Measurements from ENCODE around the gene MCRIP2. TPM values are rescaled to one million over a fixed set of nuclear protein-coding genes. Genes with fewer than 3 reads are reported as not detected.

The MCRIP2 gene
- total and polyA plus RNA-seq, 2 experiments from 2014 or later = 64.3 to 67.7 TPM

- peak overlapping the region; percentile 95; the same call in 1 of the 2 replicates for H3K4me3 ChIP-seq
- ATAC-seq (no peak), DNase-seq (ENCODE audit: low spot score) (no peak)
- Mint-ChIP-seq H3K9me3 (peaks cover 4% of the 10 kb centered on the region; the same call in 2 of the 3 replicates), H3K4me3 (peak overlapping the region; percentile 89), H3K27me3 (ENCODE audit: insufficient read depth, low read depth, poor library complexity) (peaks cover 18% of the 10 kb centered on the region), H3K27ac (no peak overlapping the region), H3K36me3 (ENCODE audit: low read depth) (no peaks in the 10 kb centered on the region), H3K4me1 (peaks cover 21% of the 10 kb centered on the region)
- no peak overlapping the region for H2AFZ ChIP-seq
- no peaks in the 10 kb centered on the region for H3K9me2 ChIP-seq (ENCODE audit: insufficient read depth)
- no peak for TF ChIP-seq ZNF114 (CRISPR knock-in tag; IDR thresholded peaks at IDR 0.05)
- no peak for TF ChIP-seq JUNB (IDR thresholded peaks at IDR 0.05; ENCODE audit: unreplicated experiment)
- TF ChIP-seq CTCF (conservative IDR thresholded peaks at IDR 0.05; ENCODE audit: low read depth in 2 of 2) = no peak
- no peak for TF ChIP-seq CREB1 (CRISPR knock-in tag; IDR thresholded peaks at IDR 0.05; ENCODE audit: low read depth)
- no peak for TF ChIP-seq ZNF462 (CRISPR knock-in tag; IDR thresholded peaks at IDR 0.05)
- no peak for TF ChIP-seq ETS1 (IDR thresholded peaks at IDR 0.05)
- TF ChIP-seq STAT1 (IDR thresholded peaks at IDR 0.05; ENCODE audit: unreplicated experiment) = no peak
- no peak for TF ChIP-seq ZNF331 (CRISPR knock-in tag; IDR thresholded peaks at IDR 0.05; ENCODE audit: low read depth)
- no peak for TF ChIP-seq POLR2AphosphoS5 (IDR thresholded peaks at IDR 0.05; ENCODE audit: low read depth)
- peaks cover 29% of the 10 kb centered on the region for H3K4me1 ChIP-seq (ENCODE audit: insufficient read depth)
- H3K27me3 ChIP-seq (ENCODE audit: insufficient read depth) = no peaks in the 10 kb centered on the region
- no peaks in the 10 kb centered on the region; the same call in 1 of the 2 replicates for H3K79me2 ChIP-seq (replicated peaks; ENCODE audit: insufficient read depth)
- no peak overlapping the region for H3K27ac ChIP-seq (ENCODE audit: low read depth)
- H4K20me1 ChIP-seq (replicated peaks; ENCODE audit: insufficient read depth) = no peaks in the 10 kb centered on the region
- peak overlapping the region; percentile 97; the same call in 1 of the 2 replicates for H3K4me2 ChIP-seq
- H3K36me3 ChIP-seq (ENCODE audit: insufficient read depth) = no peaks in the 10 kb centered on the region
- 0 out of 2 replicates have a peak, but pooled peaks cover 6% of the 10 kb centered on the region for H3F3A ChIP-seq (replicated peaks; ENCODE audit: low read depth)
Measured at GRCh38 chr16:634996-635395, 6.6 kb upstream of the MCRIP2 start.

Measured in GM23338 (cell line).